Measurements from ENCODE around the gene ENOSF1.

ENOSF1 gene

GRCh38 chr18:669077-669476 is 43.4 kb downstream of the ENOSF1 start:
- Histone ChIP-seq H3K27me3 (ENCODE audit: control insufficient read depth, low read length) (no peaks in the 10 kb centered on the region), H3K4me3 (ENCODE audit: low read length) (no peak overlapping the region), H3F3A (ENCODE audit: control insufficient read depth, insufficient read depth) (peaks cover 14% of the 10 kb centered on the region; the same call in 1 of the 2 replicates), H3K79me2 (ENCODE audit: control insufficient read depth, low read length) (peaks cover 27% of the 10 kb centered on the region), H3K4me2 (ENCODE audit: low read length) (no peak overlapping the region), H3K36me3 (ENCODE audit: control insufficient read depth, low read length) (peaks cover 73% of the 10 kb centered on the region), H3K4me1 (ENCODE audit: control insufficient read depth, low read length) (no peaks in the 10 kb centered on the region), H3K27ac (ENCODE audit: low read depth, low read length) (no peak overlapping the region), H4K20me1 (ENCODE audit: control insufficient read depth, insufficient read depth, low read depth, low read length) (peaks cover 15% of the 10 kb centered on the region; the same call in 1 of the 2 replicates), H3K9me2 (replicated peaks; ENCODE audit: control insufficient read depth, low read length) (no peaks in the 10 kb centered on the region), H3K9me3 (ENCODE audit: control insufficient read depth, insufficient read depth, low read length) (no peaks in the 10 kb centered on the region)
- no peak for TF ChIP-seq EZH2phosphoT487 (IDR thresholded peaks at IDR 0.05; ENCODE audit: borderline replicate concordance, low read length)
- TF ChIP-seq, protein P1, sequence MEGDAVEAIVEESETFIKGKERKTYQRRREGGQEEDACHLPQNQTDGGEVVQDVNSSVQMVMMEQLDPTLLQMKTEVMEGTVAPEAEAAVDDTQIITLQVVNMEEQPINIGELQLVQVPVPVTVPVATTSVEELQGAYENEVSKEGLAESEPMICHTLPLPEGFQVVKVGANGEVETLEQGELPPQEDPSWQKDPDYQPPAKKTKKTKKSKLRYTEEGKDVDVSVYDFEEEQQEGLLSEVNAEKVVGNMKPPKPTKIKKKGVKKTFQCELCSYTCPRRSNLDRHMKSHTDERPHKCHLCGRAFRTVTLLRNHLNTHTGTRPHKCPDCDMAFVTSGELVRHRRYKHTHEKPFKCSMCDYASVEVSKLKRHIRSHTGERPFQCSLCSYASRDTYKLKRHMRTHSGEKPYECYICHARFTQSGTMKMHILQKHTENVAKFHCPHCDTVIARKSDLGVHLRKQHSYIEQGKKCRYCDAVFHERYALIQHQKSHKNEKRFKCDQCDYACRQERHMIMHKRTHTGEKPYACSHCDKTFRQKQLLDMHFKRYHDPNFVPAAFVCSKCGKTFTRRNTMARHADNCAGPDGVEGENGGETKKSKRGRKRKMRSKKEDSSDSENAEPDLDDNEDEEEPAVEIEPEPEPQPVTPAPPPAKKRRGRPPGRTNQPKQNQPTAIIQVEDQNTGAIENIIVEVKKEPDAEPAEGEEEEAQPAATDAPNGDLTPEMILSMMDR (IDR thresholded peaks at IDR 0.05; ENCODE audit: low read depth, low read length, poor library complexity, severe bottlenecking), result no peak

DNA sequence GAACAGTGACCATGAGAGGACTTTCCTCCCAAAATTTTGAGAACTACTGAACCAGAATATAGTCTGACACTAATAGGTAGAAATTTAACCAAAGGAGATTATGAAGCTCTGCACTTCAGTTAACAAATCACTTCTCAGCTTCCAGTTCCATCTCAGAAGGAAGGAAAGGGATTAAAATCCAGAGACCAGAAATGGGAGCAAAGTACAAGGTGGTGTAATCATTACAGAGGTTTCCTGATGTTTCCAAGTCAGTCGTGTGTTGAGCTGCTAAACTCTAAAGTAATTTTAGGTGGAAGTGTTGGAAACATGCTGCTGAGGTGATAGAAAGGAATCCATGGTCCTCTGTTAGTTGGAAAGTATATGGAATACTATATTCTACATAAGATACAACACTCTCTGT is 44.2 kb downstream of the ENOSF1 start:
- peaks cover 15% of the 10 kb centered on the region; the same call in 1 of the 2 replicates for H4K20me1 ChIP-seq (ENCODE audit: control insufficient read depth, insufficient read depth, low read depth, low read length)
- H3K36me3 ChIP-seq (ENCODE audit: control insufficient read depth, low read length), result peaks cover 68% of the 10 kb centered on the region
- H3K79me2 ChIP-seq (ENCODE audit: control insufficient read depth, low read length), result peaks cover 27% of the 10 kb centered on the region
- H3K27ac ChIP-seq (ENCODE audit: low read depth, low read length), result no peak overlapping the region
- H3K4me3 ChIP-seq (ENCODE audit: low read length), result no peak overlapping the region
- no peaks in the 10 kb centered on the region for H3K4me1 ChIP-seq (ENCODE audit: control insufficient read depth, low read length)
- no peaks in the 10 kb centered on the region for H3K9me2 ChIP-seq (replicated peaks; ENCODE audit: control insufficient read depth, low read length)
- peaks cover 8% of the 10 kb centered on the region; the same call in 1 of the 2 replicates for H3F3A ChIP-seq (ENCODE audit: control insufficient read depth, insufficient read depth)
- H3K27me3 ChIP-seq (ENCODE audit: control insufficient read depth, low read length), result no peaks in the 10 kb centered on the region
- no peak overlapping the region for H3K4me2 ChIP-seq (ENCODE audit: low read length)
- no peaks in the 10 kb centered on the region for H3K9me3 ChIP-seq (ENCODE audit: control insufficient read depth, insufficient read depth, low read length)
- no peak for TF ChIP-seq EZH2phosphoT487 (IDR thresholded peaks at IDR 0.05; ENCODE audit: borderline replicate concordance, low read length)
- TF ChIP-seq, protein P1 (IDR thresholded peaks at IDR 0.05; ENCODE audit: low read depth, low read length, poor library complexity, severe bottlenecking), result no peak

DNA sequence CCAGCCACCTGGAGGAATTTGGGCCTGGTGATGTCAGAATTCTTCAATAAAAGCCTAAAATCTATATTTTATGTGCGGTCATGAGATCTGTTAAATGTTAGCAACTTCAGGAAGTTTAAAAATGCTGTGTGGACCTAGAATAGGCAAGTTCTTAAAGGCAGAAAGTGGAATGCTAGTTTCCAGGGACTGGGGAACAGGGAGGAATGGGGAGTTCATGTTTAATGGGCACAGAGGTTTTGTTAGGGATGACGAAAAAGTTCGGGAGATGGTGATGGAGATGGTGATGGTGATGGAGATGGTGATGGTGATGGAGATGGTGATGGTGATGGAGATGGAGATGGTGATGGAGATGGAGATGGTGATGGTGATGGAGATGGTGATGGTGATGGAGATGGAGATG is 45.8 kb downstream of the ENOSF1 start:
- TF ChIP-seq, protein P1 (IDR thresholded peaks at IDR 0.05; ENCODE audit: low read depth, low read length, poor library complexity, severe bottlenecking), result no peak
- no peak for TF ChIP-seq EZH2phosphoT487 (IDR thresholded peaks at IDR 0.05; ENCODE audit: borderline replicate concordance, low read length)

More for the DNA sequence above, 45.8 kb downstream of the ENOSF1 start:
- H3K9me3 ChIP-seq (ENCODE audit: control insufficient read depth, insufficient read depth, low read length), result no peaks in the 10 kb centered on the region
- H3K4me2 ChIP-seq (ENCODE audit: low read length), result no peak overlapping the region
- no peak overlapping the region for H3K27ac ChIP-seq (ENCODE audit: low read depth, low read length)
- peaks cover 59% of the 10 kb centered on the region for H3K36me3 ChIP-seq (ENCODE audit: control insufficient read depth, low read length)
- no peaks in the 10 kb centered on the region for H3K9me2 ChIP-seq (replicated peaks; ENCODE audit: control insufficient read depth, low read length)
- H4K20me1 ChIP-seq (ENCODE audit: control insufficient read depth, insufficient read depth, low read depth, low read length), result peaks cover 15% of the 10 kb centered on the region; the same call in 1 of the 2 replicates
- H3K27me3 ChIP-seq (ENCODE audit: control insufficient read depth, low read length), result no peaks in the 10 kb centered on the region
- H3K4me1 ChIP-seq (ENCODE audit: control insufficient read depth, low read length), result no peaks in the 10 kb centered on the region
- H3F3A ChIP-seq (ENCODE audit: control insufficient read depth, insufficient read depth), result no peaks in the 10 kb centered on the region
- peaks cover 33% of the 10 kb centered on the region for H3K79me2 ChIP-seq (ENCODE audit: control insufficient read depth, low read length)
- no peak overlapping the region for H3K4me3 ChIP-seq (ENCODE audit: low read length)

Measured in DOHH2 (cell line).